MM.1S (cell line): ENCODE data around the gene CALHM2.
A peak's percentile ranks its signal among the peaks of the same experiment; 100 is the strongest.

Source experiments
- DNase-seq: peaks from one replicate; pipeline ENCODE4 v3.0.0-alpha.2; 2015
- H2AFZ ChIP-seq: fragments of 300-600 bp; sonication (generic); 2 replicates; pipeline ENCODE4 v1.6.0; 2016; ENCODE audit warnings: antibody characterized with exemption, low read length
- H3F3A ChIP-seq: fragments of 300-600 bp; sonication (generic); 2 replicates; pipeline ENCODE4 v1.6.1; 2016; ENCODE audit warnings: mild to moderate bottlenecking, antibody characterized with exemption, low read length, moderate library complexity, mixed read lengths; ENCODE audit not compliant: insufficient read depth
- H3K27ac ChIP-seq: fragments of 300-600 bp; sonication (generic); 2 replicates; pipeline ENCODE4 v1.5.1; 2016; ENCODE audit warnings: mild to moderate bottlenecking, low read length
- H3K27me3 ChIP-seq: fragments of 300-600 bp; sonication (generic); replicated peaks from 2 replicates; pipeline ENCODE4 v1.6.0; 2016; ENCODE audit warnings: low read length; ENCODE audit not compliant: insufficient read depth
- H3K36me3 ChIP-seq: fragments of 300-600 bp; sonication (generic); replicated peaks from 2 replicates; pipeline ENCODE4 v1.6.1; 2016; ENCODE audit warnings: mild to moderate bottlenecking, low read length, mixed read lengths; ENCODE audit not compliant: insufficient read depth
- H3K4me1 ChIP-seq: fragments of 300-600 bp; sonication (generic); 2 replicates; pipeline ENCODE4 v1.6.1; 2016; ENCODE audit warnings: low read length, mixed read lengths
- H3K4me2 ChIP-seq: fragments of 300-600 bp; sonication (generic); 2 replicates; pipeline ENCODE4 v1.6.0; 2016; ENCODE audit warnings: low read depth, low read length
- H3K4me3 ChIP-seq: fragments of 300-600 bp; sonication (generic); 2 replicates; pipeline ENCODE4 v1.5.1; 2016; ENCODE audit warnings: low read length, mixed read lengths
- H3K79me2 ChIP-seq: fragments of 300-600 bp; sonication (generic); 2 replicates; pipeline ENCODE4 v1.6.1; 2016; ENCODE audit warnings: mixed run types, low read length, mixed read lengths
- H3K9ac ChIP-seq: fragments of 300-600 bp; sonication (generic); 2 replicates; pipeline ENCODE4 v1.6.1; 2016; ENCODE audit warnings: low read length, mixed read lengths
- H3K9me2 ChIP-seq: fragments of 300-600 bp; sonication (generic); replicated peaks from 2 replicates; pipeline ENCODE4 v1.6.1; 2016; ENCODE audit warnings: mild to moderate bottlenecking, low read length, mixed read lengths; ENCODE audit not compliant: insufficient read depth
- H3K9me3 ChIP-seq: fragments of 300-600 bp; sonication (generic); replicated peaks from 2 replicates; pipeline ENCODE4 v1.6.1; 2016; ENCODE audit warnings: mild to moderate bottlenecking, low read length, mixed read lengths; ENCODE audit not compliant: insufficient read depth
- H4K20me1 ChIP-seq: fragments of 300-600 bp; sonication (generic); 2 replicates; pipeline ENCODE4 v1.6.1; 2016; ENCODE audit warnings: mild to moderate bottlenecking, low read length, moderate library complexity, mixed read lengths; ENCODE audit not compliant: insufficient read depth
- CTCF ChIP-seq: fragments of 300-600 bp; sonication (generic); IDR thresholded peaks from 2 replicates; pipeline ENCODE4 v1.5.1; 2016; ENCODE audit warnings: antibody characterized with exemption, low read length, mixed read lengths
- EZH2 ChIP-seq: fragments of 300-600 bp; sonication (generic); optimal IDR thresholded peaks from 2 replicates; pipeline ENCODE3; 2017; ENCODE audit warnings: low read depth, mild to moderate bottlenecking, antibody characterized with exemption, low read length, mixed read lengths
- EZH2phosphoT487 ChIP-seq: fragments of 300-600 bp; sonication (generic); IDR thresholded peaks from 2 replicates; pipeline ENCODE4 v1.6.1; 2018; ENCODE audit warnings: antibody characterized with exemption, low read length

Gene CALHM2

GRCh38 chr10:103451831-103452505 is at the start of gene CALHM2:
CALHM2 (minus strand) TSS chr10:103452370; CDS start chr10:103449941, 2,429 bp downstream.
- Histone ChIP-seq H3K4me1 (no peaks in the 10 kb centered on the region), H3K79me2 (peaks cover 30% of the 10 kb centered on the region), H3F3A (peaks cover 6% of the 10 kb centered on the region), H3K27ac (peak within 1 kb of the TSS; percentile 39; the same call in 1 of the 2 replicates), H3K27me3 (no peaks in the 10 kb centered on the region), H3K9ac (peak within 1 kb of the TSS; percentile 66), H3K36me3 (no peaks in the 10 kb centered on the region; the same call in 1 of the 2 replicates), H4K20me1 (no peaks in the 10 kb centered on the region), H3K9me2 (no peaks in the 10 kb centered on the region), H3K4me2 (peak within 1 kb of the TSS; percentile 85), H2AFZ (peak within 1 kb of the TSS; percentile 80), H3K9me3 (no peaks in the 10 kb centered on the region), H3K4me3 (peak within 1 kb of the TSS; percentile 74)
- DNase-seq, result peak; percentile 57
- no peak for TF ChIP-seq CTCF
- TF ChIP-seq EZH2, result no peak
- no peak for TF ChIP-seq EZH2phosphoT487

- H3K79me2 ChIP-seq, result peaks cover 37% of the 10 kb centered on the region
- peaks cover 46% of the 10 kb centered on the region for H3F3A ChIP-seq
- H2AFZ ChIP-seq, result no peak overlapping the region
- H3K4me2 ChIP-seq, result peak overlapping the region; percentile 57
- no peaks in the 10 kb centered on the region for H3K36me3 ChIP-seq
- H4K20me1 ChIP-seq, result no peaks in the 10 kb centered on the region
- no peaks in the 10 kb centered on the region for H3K9me2 ChIP-seq
- peak overlapping the region; percentile 97 for H3K27ac ChIP-seq
- H3K9me3 ChIP-seq, result no peaks in the 10 kb centered on the region
- no peak for DNase-seq
- TF ChIP-seq EZH2 (no peak), CTCF (no peak), EZH2phosphoT487 (no peak)
- H3K4me1 ChIP-seq, result peaks cover 72% of the 10 kb centered on the region
- H3K27me3 ChIP-seq, result no peaks in the 10 kb centered on the region
- peak overlapping the region; percentile 81 for H3K9ac ChIP-seq
- no peak overlapping the region for H3K4me3 ChIP-seq
Measured at GRCh38 chr10:103501186-103501585, 49.0 kb upstream of the CALHM2 start.

GRCh38 chr10:103500481-103500880 is 48.3 kb upstream of the CALHM2 start:
- peak; percentile 61 for DNase-seq
- peak overlapping the region; percentile 57 for H3K4me2 ChIP-seq
- peaks cover 46% of the 10 kb centered on the region for H3F3A ChIP-seq
- no peak for TF ChIP-seq EZH2
- no peak for TF ChIP-seq CTCF
- TF ChIP-seq EZH2phosphoT487, result no peak
- H3K4me3 ChIP-seq, result no peak overlapping the region
- peak overlapping the region; percentile 97 for H3K27ac ChIP-seq
- H3K9me3 ChIP-seq, result no peaks in the 10 kb centered on the region
- peaks cover 65% of the 10 kb centered on the region for H3K4me1 ChIP-seq
- no peaks in the 10 kb centered on the region for H4K20me1 ChIP-seq
- H3K9ac ChIP-seq, result peak overlapping the region; percentile 81
- no peak overlapping the region for H2AFZ ChIP-seq
- H3K36me3 ChIP-seq, result no peaks in the 10 kb centered on the region
- peaks cover 32% of the 10 kb centered on the region for H3K79me2 ChIP-seq
- no peaks in the 10 kb centered on the region for H3K9me2 ChIP-seq
- H3K27me3 ChIP-seq, result no peaks in the 10 kb centered on the region
